HG03565 (cell line): ENCODE data around the gene ITGB6.
"Not testable (repeated sequence)": the region's sequence is repeated elsewhere in the genome, so short reads cannot be mapped to it uniquely, and the experiment has no call there.

Source experiments
- ATAC-seq: cut with Tn5 transposase; IDR thresholded peaks from one replicate; pipeline ENCODE4 v1.9.1; 2021; ENCODE audit warnings: mild to moderate bottlenecking, moderate library complexity; ENCODE audit not compliant: unreplicated experiment

Gene ITGB6

DNA sequence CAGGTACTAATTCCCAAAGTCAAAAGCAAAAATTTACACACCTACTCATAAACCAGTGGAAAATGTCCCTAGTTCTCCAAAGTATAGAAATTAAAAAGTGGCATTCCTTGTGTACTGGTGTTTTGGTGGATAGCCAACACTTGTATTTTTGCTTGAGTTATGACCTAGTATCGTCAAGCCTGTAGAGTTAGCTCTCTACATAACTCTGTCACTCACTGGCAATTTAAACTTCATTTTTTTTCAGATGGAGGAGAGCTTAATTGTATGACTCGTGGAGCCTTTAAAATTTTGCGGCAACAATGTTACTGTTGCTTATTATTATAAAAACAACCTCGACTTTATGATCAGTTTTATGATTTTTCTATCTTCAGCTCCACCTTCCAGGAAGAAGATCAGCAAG, 58.7 kb downstream of the ITGB6 start:
- ATAC-seq, result no peak

DNA sequence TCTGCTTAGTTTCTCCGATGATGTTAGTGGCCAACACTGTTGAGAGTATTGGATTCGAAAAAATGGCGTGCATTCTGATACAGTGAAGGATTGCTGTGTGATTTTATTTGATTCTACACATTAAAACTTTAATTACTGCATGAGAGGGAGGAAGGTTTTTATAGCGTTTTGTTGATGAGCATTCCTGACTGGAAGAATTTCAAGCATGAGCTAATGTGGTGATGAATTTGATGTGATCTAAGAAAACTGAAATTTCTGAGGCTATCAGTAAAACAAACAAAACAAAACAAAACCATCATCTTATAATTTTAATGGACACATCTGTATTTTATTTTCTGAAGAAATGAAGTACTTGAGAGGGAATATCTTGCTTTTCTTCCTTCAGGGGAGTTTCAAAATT, 59.6 kb downstream of the ITGB6 start:
- ATAC-seq, result no peak

DNA sequence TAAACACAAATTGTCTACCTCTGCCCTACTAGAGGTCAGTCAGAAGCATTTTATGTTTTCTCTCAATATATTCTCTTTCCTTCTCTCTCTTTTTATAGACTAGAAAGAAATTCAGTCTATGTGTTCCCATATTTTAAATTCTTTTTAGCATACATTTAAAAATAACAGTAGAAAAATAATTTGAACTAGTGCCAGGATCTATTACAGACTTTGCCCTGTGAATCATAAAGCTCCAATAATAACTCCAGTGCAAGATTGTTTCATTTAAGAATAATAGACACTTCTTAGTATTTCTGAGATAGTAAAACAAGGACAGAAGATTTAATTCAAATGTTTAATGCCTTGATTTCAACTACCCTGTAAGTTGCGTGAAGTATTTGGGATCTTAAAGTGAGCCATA, 60.1 kb downstream of the ITGB6 start:
- ATAC-seq, result no peak

DNA sequence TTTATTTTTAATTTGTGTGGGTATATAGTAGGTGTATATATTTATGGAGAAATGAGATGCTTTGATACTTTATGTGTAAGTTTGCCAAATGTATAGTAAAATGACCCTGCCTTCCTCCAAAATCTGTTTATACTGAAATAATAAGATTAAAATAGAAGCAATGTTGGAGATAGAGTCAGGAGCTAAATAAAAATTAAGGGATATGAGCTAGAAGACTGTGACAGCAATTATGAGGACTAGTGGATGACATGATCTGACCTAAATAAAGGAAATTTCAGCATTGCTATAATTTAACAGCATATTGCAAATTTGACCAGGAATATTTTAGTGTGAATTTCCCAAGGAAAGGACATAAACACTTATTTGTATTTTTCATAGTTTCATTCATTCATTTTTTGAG, 60.7 kb downstream of the ITGB6 start:
- ATAC-seq, result no peak

DNA sequence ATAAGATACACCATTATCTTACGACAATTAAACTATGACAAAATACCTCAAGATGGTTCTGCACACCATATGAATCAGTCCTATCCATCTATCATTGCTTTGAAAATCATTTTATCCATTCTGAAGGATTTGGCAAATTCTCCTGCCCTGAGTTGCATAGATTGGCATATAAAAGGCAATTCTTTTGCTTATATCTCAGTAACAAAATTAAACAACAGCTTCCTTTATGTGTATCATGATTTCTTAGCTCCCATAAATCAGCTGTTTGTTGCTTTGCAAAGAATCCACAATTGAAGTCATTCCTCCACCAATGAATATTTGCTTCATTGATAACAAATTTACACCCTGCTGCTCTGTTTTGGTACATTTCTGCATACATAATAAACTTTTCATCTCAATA, 61.7 kb downstream of the ITGB6 start:
- no peak for ATAC-seq

DNA sequence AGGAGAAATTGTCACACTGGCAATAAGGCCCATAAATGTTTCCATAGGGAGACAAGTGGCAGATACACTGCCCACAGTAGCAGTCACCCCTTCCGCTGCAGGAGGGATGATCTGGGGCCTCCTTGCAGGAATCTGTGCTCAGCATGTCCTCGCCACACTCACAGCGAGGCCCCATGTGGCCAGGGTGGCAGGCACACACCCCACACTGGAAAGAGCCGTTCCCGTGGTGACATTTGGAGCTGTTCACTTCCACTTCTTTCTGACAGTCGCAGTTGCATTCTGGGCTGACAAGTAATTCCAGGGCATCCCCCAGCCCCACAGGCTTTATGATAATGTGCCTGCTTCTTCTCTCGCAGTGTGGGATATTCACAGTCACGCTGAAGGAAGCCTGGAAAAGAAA, 62.6 kb downstream of the ITGB6 start:
- ATAC-seq, result no peak

DNA sequence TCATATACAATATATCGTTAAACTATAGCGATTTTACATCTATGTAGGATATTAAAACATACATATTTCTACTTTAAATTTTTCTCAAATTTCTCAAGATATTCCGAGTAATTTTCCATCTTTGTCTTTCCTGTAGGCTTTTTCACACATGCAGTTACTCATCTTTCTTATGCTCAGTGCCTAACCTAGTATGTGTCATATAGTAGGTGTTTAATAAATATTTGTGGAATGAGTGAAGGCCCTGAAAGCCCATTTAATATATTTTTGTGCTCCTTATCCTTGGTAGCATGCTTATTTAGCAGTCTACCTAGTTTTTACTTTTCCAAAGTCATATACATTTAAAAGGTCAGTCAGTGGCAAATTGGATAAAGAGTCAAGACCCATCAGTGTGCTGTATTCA, 67.3 kb downstream of the ITGB6 start:
- no peak for ATAC-seq

DNA sequence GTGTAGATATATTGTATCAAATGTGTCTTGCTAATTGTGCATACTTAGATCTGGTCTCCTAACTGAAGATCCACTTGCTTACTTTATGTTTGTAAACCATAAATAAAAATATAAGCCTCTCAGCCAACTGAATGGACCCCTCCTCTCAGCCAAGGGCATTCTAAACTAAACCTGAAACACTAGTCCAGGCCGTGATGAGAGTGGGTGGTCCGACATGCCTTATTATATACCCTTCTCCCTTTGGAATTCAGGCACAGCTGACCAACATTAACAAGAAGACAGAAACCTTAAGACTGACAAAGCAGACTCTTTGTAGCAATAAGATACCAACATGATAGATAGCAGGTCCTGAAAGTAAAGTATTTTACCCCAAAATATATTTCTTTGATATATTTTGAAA, 73.3 kb downstream of the ITGB6 start:
- ATAC-seq, result no peak

DNA sequence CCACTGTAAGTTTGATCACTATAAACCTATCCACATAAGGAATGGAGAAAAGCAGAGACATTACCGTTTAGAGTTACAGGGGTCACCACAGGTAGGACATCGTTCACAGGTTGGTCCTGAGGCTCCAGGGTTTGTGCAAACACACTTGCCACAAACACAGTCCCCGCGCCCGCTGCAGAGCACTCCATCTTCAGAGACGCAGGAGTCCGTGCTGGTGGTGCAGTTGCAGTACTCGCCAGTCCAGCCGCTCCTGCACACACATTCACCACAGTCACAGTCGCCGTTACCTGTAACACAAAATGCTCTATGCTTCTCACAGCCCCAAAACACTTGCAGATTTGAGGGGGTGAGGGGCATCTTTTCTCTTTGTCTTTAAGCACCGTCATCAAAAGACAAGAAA, 73.8 kb downstream of the ITGB6 start:
- ATAC-seq, result no peak

DNA sequence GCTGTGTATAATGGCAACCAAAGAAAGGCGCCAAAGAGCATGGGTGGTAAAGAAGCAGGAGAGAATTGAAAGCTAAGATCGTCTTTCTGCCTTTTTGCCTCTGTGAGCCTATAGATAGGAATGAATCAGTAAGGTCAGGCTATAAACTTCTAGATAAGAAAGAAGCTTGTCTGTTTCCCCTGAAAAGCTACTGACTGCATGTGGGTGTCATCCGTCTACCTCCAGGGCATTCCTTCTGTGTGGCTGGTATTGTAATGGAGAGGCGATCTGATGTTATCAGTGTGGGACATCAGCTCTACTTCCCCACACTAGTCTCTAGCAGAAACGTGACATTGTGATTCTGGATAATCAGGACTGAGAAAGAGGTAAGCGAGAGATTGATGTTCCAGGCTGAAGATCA, 74.2 kb downstream of the ITGB6 start:
- ATAC-seq, result no peak

DNA sequence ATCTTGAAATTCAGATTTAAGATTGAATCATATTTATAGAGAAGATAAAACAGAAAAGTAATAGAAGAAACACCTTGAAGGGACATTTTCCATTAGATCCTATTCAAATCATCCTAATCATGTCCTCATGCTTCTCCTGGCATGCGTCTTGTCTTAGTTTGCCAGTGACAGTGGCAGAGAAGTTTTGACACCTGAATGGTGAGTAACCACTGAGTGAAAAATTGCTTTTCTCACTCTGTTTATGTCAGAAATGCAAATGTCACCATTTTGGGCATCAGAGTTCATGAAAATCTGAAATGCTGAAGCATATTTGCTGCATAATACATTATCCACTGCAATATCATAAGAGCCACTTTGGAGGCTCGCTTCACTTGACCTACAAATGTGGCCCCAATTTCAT, 74.7 kb downstream of the ITGB6 start:
- no peak for ATAC-seq

DNA sequence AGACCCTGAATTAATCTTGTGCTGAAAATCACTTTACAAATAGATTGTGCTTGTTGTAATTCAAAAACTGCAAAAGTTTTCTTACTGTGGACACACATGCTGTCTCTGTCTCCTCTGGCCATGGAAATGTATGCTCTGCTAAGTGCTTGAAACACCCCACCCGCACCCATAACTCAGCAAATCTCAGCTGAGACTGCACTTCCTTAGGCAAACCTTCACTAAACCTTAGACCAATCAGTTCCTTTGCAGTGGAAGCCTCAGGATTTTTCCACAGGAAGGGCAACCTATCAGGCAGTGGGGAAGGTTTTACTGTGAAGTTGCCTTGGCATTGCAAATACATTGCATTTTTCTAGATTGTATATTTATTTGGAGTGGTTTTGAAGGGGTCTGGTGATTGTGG, 75.5 kb downstream of the ITGB6 start:
- ATAC-seq, result no peak

DNA sequence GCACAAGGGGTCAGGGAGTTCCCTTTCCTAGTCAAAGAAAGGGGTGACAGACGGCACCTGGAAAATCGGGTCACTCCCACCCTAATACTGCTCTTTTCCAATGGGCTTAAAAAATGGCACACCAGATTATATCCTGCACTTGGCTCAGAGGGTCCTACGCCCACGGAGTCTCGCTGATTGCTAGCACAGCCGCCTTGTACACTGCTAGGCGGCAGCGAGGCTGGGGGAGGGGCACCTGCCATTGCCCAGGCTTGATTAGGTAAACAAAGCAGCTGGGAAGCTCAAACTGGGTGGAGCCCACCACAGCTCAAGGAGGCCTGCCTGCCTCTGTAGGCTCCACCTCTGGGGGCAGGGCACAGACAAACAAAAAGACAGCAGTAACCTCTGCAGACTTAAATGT, 85.4 kb downstream of the ITGB6 start:
- not testable (repeated sequence) for ATAC-seq

DNA sequence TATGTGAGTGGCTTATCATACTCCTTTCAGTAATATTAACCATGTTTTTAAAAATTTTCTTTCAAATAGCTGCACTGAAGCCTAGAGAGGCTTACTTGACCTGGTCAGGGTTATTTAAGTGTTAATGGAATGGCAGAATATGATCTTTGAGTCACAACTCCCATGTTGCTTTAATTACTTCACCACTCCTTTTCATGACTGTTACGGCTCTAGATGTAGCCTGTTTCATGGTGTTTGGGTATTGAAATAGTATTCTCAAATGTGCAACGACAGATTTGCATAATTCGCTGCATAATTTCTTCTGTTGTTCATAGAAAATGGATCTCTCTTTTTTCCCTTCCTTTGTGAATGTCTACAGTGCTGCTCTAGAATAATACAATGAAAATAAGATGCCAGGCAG, 86.1 kb downstream of the ITGB6 start:
- ATAC-seq, result no peak

DNA sequence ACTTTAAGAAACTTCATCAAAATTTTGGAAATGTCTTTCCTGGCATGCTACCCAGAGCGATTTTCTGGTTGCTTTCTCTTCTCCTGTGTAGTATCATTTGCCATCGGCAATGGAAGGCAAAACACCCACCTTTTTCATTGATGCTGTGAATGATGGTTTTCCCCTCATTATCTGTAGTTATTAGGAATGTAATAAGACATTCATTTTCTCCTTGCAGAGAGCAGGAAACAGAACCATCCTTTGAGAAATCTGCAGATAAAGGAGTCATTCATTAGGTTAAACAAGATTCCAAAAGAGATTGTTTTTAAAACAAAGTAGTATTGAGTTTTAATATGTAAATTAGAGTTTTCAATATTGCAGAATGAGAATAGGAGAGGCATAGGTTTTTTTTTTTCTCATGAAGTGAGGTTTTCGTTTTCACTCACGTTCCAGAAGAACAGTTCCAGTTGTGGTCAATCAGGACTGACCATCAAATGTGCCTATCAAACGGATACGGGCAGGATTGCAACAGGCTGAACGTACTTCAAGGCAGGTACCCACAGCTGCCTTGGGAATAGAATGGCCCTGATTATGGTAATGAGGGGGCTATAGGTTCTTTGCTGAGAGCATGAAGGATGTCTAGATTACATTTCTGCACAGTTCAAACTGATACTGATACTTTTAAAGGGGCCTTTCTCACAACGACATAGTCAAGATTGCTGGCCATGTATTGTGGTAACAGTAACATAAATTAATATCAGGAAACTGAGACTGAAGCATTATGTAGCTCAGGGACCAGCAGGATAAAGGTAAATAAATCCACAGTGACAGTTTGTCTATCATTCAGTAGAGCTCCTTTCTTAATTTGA, 87.9 kb downstream of the ITGB6 start:
- ATAC-seq, result peak; percentile 68

DNA sequence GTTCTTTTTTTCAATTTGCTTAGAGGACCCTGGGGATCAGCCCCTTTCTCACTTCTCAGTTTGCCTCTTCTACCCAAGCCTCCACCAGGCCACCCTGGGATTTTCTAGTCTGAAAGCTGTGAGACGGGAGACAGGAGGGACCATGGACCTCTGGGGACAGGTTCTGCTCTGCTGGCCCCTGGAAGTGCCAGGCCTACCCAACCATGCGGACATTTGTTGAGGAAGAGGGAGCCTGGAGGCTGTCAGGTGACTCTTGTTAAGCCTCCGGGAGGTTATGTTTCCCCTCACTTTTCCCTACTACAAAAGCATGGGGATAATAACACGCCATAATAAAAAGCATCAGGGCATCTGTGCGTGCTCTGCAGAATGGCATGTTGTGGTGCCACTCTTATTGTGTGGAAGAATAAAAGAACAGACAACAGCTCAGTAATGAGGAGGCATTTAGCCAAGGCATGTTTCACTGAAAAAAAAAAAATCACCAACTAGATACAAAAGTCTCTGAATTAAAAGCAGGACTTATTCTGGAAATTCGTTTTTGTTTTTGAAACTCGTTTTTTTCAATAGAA, 89.3 kb downstream of the ITGB6 start:
- no peak for ATAC-seq

DNA sequence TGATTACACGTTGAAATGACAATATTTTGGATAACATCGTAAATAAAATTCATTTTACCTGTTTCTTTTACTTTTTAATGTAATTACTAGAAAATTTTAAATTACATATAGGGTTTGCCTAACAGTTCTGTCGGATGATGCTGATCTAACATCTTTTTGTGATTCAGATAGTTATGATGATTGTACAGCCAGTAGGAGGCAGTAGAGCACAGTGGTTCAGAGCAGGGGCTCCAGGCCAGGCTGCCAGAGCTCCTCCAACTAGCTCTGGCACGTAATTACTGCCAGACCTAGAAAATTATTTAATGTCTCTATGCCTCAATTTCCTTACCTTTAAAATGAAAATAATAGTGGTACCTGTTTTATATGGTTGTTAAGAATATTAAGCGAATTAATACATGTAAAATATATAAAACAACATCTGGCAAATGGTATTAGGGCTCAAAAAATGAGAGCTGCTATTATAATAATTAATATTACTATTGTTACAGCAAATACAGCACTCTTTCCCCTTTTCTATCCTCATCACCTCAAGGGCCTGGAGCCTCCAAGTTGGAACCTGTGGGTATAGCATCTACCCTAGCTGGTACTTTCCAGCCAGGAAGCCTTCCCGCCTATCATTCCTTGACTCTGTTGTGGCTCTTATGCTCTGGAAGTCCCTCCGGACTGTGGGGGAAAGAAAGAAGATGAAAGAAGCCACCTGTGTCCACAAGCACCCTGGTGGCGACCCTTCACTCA, 90.0 kb downstream of the ITGB6 start:
- ATAC-seq, result peak; percentile 74

DNA sequence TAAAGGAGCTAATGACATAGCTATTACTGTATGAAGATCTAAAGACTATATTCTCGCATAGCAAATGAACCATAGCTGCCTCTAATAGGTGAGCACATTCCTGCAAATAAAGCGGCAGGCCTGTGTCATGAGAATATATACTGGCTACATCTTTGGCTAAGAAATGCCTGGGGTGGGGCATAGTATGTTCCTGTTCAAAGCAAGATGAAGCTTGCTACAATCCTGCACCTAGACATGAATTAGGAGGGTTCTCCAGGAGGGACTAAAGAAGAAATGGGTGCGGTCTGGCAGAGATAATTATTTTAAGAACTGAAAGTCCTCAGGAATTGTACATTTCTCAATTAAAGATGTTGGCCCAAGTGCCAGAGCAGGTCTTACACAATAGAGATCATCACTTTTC, 90.8 kb downstream of the ITGB6 start:
- ATAC-seq, result no peak

DNA sequence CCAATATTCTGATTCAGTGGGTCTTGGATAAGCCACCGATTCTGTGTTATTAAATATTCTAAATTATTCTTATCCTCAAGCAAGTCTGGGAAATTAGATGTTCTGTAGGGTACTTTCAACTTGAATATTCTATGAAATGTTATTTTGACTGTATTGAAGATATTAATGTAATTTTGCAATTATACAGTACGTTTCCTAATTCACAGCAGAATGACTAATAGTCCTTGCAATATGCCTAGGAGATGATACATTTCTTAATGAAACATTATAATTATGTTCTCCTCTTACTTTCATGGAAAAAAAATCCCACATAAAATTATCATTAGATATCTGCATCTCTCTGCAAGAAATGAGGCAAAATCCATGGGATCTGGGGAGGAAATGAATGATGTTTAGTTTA, 91.4 kb downstream of the ITGB6 start:
- ATAC-seq, result no peak

DNA sequence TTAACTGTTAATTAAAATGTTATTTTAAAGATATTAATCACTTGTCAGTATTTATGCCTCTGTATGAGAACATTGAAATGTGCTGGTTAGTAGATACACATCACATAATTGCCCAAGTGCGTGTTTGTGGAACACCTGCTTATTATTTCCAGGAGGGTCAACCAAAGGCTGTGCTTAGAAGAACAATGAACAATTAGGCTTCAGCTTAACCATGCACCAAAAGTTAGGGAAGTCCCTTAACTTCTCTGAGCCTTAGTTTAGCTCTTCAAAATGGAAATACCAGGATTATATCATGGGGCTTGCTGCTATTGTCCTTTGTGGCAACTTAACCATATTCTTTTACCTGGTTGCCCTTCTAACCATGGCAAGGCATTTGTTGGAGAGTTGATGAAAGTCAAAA, 94.7 kb downstream of the ITGB6 start:
- no peak for ATAC-seq

DNA sequence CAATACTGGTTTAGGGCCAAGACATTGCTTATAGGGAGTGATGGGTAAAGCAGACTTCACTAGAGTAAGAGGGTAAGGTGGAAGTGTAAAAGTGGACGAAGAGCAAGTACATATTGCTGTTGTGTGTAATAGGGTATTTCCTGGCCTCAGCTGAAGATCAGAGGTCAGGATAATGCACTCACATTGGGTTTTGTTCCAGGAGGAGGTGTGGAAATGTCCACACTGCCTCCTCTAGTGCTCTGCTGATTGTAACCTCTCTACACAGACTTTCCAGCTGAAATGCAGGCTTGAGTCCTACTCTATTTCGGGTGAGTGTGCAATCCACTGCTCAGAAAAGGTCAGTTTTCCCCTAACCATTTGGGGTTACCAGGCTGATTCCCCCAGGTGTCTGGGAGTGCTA, 96.0 kb downstream of the ITGB6 start:
- ATAC-seq, result no peak

DNA sequence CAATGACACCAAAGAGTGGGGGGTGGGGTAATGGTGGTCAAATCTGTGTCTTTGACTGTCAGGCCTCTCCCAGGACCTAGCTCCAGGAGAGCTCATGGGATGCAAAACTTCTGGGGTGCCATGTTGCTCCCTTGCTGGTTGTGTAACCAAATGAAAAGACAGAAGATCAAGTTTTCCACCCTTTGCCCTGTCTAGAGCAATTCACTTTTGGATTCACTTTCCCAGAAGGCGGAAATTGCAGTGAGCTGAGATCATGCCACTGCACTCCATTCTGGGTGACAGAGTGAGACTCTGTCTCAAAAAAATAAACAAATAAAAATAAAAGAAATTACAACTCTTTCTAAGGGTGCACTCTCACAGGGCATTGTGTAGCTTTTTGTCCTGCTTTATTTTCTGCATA, 102.7 kb downstream of the ITGB6 start:
- no peak for ATAC-seq
